GM06990 (cell line): ENCODE data around the gene TRNAU1AP.

Experiments
- DNase-seq: peaks from one replicate; pipeline ENCODE4 v3.0.0-alpha.2; 2011; ENCODE audit not compliant: insufficient read length; ENCODE audit errors: extremely low read depth
- H3K27me3 ChIP-seq: replicated peaks from 2 replicates; pipeline ENCODE4 v1.6.0; 2011; ENCODE audit warnings: low read length; ENCODE audit not compliant: control insufficient read depth, insufficient read depth
- H3K36me3 ChIP-seq: 2 replicates; pipeline ENCODE4 v1.5.1; 2011; ENCODE audit warnings: low read length; ENCODE audit not compliant: control insufficient read depth, insufficient read depth
- H3K4me3 ChIP-seq: replicated peaks from 2 replicates; pipeline ENCODE4 v1.5.1; 2011; ENCODE audit warnings: low read depth, mild to moderate bottlenecking, control low read depth, low read length
- TF ChIP-seq, protein P1 (sequence below): IDR thresholded peaks from 2 replicates; pipeline ENCODE4 v1.5.1; 2011; ENCODE audit warnings: low read length, control low read depth, mild to moderate bottlenecking, inconsistent platforms; ENCODE audit not compliant: insufficient read depth, poor library complexity, severe bottlenecking

Gene TRNAU1AP

DNA sequence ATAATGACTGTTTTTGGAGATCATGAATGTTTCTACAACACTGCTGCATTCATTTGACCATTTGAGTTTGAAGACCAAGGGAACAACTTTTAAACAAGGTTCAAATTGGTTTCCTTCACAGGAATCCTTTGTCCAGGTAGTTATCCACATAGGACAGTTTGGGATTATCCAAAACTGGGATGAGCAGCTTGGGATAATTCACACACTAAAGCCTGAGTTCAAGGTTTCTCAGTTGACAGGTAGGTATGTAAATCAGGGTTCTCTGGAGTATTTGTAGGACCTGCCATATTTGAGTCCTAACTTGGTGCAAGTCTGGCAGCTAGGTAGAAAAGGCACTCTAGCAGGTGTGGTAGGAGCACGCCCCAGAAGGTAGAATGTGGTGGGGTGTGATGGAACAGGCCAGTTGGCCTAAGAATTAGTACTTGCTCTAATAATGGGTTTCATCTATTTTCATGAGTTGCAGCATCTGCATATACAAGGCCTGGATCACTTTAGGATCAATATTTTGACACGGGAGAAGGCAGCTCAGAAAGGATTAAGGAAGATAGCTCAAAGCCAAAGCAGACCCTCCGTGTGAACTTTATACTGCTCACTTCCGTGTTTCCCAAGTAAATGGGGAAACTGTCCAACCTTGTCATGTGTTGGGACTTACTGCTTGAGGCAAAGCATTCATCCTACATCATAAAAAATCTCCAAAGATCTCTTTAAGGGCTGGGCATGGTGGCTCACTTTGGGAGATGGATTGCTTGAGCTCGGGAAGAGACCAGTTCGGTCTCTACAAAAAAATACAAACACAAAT lies 25.1 kb downstream of the TRNAU1AP start:
- no peaks in the 10 kb centered on the region for H3K27me3 ChIP-seq
- DNase-seq = no peak

DNA sequence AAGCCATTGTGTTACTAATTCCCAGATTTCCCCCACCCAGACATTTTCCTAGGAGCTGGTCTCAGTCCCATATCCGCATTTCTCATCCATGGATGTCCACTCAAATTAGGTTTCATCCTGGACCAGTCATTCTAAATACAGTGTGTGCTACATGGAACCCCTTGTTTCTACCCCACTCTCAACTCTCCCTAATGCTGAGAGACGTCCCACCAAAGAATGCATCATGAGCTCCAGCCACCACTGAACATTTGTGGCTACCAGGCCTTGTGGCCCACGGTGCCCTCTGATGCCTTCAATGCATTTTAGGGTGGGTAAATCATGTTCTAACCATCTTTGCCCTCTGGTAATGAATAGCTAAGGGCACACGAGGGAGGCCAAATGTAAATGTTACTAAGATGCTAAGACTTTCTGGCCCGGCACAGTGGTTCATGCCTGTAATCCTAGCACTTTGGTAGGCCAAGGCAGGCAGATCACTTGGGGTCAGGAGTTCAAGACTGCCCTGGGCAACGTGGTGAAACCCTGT lies 25.9 kb downstream of the TRNAU1AP start:
- Histone ChIP-seq H3K4me3 (peak overlapping the region; percentile 70), H3K27me3 (no peaks in the 10 kb centered on the region), H3K36me3 (peaks cover 17% of the 10 kb centered on the region)
- TF ChIP-seq, protein P1, sequence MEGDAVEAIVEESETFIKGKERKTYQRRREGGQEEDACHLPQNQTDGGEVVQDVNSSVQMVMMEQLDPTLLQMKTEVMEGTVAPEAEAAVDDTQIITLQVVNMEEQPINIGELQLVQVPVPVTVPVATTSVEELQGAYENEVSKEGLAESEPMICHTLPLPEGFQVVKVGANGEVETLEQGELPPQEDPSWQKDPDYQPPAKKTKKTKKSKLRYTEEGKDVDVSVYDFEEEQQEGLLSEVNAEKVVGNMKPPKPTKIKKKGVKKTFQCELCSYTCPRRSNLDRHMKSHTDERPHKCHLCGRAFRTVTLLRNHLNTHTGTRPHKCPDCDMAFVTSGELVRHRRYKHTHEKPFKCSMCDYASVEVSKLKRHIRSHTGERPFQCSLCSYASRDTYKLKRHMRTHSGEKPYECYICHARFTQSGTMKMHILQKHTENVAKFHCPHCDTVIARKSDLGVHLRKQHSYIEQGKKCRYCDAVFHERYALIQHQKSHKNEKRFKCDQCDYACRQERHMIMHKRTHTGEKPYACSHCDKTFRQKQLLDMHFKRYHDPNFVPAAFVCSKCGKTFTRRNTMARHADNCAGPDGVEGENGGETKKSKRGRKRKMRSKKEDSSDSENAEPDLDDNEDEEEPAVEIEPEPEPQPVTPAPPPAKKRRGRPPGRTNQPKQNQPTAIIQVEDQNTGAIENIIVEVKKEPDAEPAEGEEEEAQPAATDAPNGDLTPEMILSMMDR = no peak
- DNase-seq = no peak

More for the DNA sequence above, 25.1 kb downstream of the TRNAU1AP start:
- Histone ChIP-seq H3K4me3 (no peak overlapping the region), H3K36me3 (peaks cover 19% of the 10 kb centered on the region)
- TF ChIP-seq, protein P1 = no peak

DNA sequence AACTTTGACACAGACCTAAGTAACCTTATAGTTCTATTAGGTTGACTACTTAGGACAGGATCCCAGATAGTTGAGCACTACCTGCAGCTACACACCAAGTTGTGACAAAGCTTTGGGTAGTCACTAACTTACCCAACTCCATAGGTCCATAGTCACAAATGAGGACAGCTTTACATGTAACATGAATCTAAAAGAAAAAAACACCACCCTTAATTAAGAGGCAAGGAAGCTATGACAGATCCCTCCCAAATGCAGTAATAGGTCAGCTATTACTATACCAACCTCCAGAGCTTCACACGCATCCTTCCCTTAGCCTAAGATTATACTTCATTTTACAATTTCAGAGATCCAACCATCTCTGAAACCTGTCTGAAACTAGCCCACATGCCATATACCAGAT lies 26.5 kb downstream of the TRNAU1AP start:
- H3K36me3 ChIP-seq = peaks cover 17% of the 10 kb centered on the region
- no peak for DNase-seq
- peak overlapping the region; percentile 70 for H3K4me3 ChIP-seq
- TF ChIP-seq, protein P1 = no peak
- no peaks in the 10 kb centered on the region for H3K27me3 ChIP-seq

DNA sequence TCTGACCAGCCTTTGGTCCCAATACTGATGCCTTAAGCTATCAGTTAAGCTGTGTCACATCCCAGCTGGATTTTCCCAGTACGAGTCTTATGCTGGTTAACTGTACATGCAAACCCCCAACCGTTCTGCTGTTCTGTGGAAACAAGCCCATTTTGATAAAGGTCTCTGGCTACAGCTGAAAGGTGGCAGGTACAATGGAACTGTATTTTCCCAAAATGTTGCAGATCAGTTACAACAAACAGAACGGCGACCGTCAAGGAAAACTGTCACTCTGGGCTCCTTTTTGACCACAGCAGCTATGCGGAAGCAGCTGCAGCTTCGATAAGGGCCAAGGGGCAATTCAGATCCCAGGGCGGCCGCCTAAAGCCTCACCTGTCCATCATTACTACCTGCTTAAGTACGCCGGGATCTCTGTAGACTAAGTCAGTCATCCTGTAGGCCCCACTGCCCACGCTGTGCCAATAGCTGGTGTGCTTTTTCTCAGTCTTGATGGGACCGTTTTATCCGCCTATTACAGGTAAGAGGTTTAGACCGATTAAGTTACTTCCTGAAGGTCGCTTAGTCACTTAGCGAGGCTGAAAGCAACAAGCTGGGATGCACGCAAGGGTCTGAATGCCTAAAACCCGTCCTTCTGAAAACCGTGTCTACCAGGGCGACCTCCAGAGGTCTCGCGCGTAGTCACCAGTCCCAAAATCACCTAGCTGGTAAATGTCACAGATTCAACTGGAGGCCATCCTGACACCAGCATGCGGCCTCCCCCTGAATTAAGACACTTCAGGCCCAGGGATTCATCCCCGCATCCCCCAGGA lies 28.0 kb downstream of the TRNAU1AP start:
- no peak for DNase-seq
- TF ChIP-seq, protein P1 = peak; percentile 39
- H3K27me3 ChIP-seq = no peaks in the 10 kb centered on the region
- peaks cover 17% of the 10 kb centered on the region for H3K36me3 ChIP-seq
- peak overlapping the region; percentile 70 for H3K4me3 ChIP-seq

DNA sequence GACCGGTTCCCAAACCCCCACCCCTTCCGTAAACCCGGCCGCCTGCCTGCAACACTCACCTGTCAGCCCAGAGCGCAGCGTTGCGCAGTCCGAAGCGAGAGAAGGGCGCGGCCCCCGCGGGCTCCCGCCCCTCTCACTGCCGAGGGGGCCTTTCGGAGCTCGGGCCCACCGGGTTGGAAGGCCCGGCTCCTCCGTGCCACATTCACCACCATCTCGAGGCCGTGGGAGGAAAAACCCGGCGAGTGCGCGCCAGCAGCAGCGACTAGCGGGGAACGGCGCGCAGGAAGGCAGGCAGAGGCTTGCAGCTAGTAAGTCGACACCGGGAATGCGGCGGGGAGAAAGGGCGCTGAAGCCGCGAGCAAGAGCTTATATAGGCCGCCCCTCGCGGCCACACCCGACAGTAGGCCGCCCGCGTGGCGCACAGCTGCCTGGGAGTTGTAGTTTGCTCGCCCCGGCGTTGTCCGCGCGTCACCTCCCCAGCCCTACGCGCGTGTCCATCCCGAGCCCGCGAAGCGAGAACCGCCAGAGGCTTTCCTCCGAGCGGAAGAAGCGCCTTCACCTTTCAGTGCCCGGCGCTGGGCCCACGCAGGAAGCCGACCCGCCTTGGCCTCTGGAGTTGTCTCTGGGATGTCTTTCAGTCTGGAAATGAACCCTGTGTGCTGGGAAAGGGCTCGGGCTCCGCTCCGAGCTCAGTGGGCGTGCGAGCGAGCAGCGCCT lies 28.8 kb downstream of the TRNAU1AP start:
- peak overlapping the region; percentile 70 for H3K4me3 ChIP-seq
- TF ChIP-seq, protein P1 = no peak
- peaks cover 17% of the 10 kb centered on the region for H3K36me3 ChIP-seq
- peak; percentile 99 for DNase-seq
- H3K27me3 ChIP-seq = no peaks in the 10 kb centered on the region
